ENCODE results near the gene MEMO1. TPM values are rescaled to one million over a fixed set of nuclear protein-coding genes. Genes with fewer than 3 reads are reported as not detected.
A peak's percentile ranks its signal among the peaks of the same experiment; 100 is the strongest.
"Not testable (repeated sequence)": the region's sequence is repeated elsewhere in the genome, so short reads cannot be mapped to it uniquely, and the experiment has no call there.

The MEMO1 gene
- 43.7 TPM for polyA plus RNA-seq (2012; ENCODE audit: low read depth, missing spikeins)

- peak; percentile 85 for FAIRE-seq
- peak; percentile 78 for DNase-seq (ENCODE audit: insufficient read length, low spot score)
- peak; percentile 97 for TF ChIP-seq POLR2A (IDR thresholded peaks at IDR 0.05; ENCODE audit: low read depth, low read length)
- peak; percentile 97 for TF ChIP-seq TAF1 (IDR thresholded peaks at IDR 0.05; ENCODE audit: low read depth, low read length)
- TF ChIP-seq POLR2AphosphoS5 (IDR thresholded peaks at IDR 0.05; ENCODE audit: low read depth, low read length): peak; percentile 98
- no peak; the same call in 1 of the 2 replicates for TF ChIP-seq POU2F2 (IDR thresholded peaks at IDR 0.05; ENCODE audit: low read depth, low read length)
- TF ChIP-seq SPI1 (IDR thresholded peaks at IDR 0.05; ENCODE audit: low read depth, low read length): peak; percentile 79
- TF ChIP-seq PAX5 (IDR thresholded peaks at IDR 0.05; ENCODE audit: insufficient read depth, low read length, severe bottlenecking): peak; percentile 39
These were observed at the start of gene MEMO1 for GRCh38 chr2:32010670-32011484. TSS of gene MEMO1 (minus strand) at chr2:32011008. CDS start at chr2:32010247, 761 bp downstream.

- no peak for TF ChIP-seq POLR2A (IDR thresholded peaks at IDR 0.05; ENCODE audit: low read depth, low read length)
- TF ChIP-seq POLR2AphosphoS5 (IDR thresholded peaks at IDR 0.05; ENCODE audit: low read depth, low read length): no peak
- no peak for TF ChIP-seq TAF1 (IDR thresholded peaks at IDR 0.05; ENCODE audit: low read depth, low read length)
- TF ChIP-seq PAX5 (IDR thresholded peaks at IDR 0.05; ENCODE audit: insufficient read depth, low read length, severe bottlenecking): no peak
- TF ChIP-seq SPI1 (IDR thresholded peaks at IDR 0.05; ENCODE audit: low read depth, low read length): no peak
- TF ChIP-seq POU2F2 (IDR thresholded peaks at IDR 0.05; ENCODE audit: low read depth, low read length): no peak
- DNase-seq (ENCODE audit: insufficient read length, low spot score) (no peak), FAIRE-seq (no peak)
These were observed 49.5 kb upstream of the MEMO1 start for GRCh38 chr2:32060266-32060665.

- TF ChIP-seq POLR2A (IDR thresholded peaks at IDR 0.05; ENCODE audit: low read depth, low read length) (no peak), POLR2AphosphoS5 (IDR thresholded peaks at IDR 0.05; ENCODE audit: low read depth, low read length) (no peak), PAX5 (IDR thresholded peaks at IDR 0.05; ENCODE audit: insufficient read depth, low read length, severe bottlenecking) (no peak), SPI1 (IDR thresholded peaks at IDR 0.05; ENCODE audit: low read depth, low read length) (no peak), POU2F2 (IDR thresholded peaks at IDR 0.05; ENCODE audit: low read depth, low read length) (no peak), TAF1 (IDR thresholded peaks at IDR 0.05; ENCODE audit: low read depth, low read length) (no peak)
- DNase-seq (ENCODE audit: insufficient read length, low spot score) (no peak), FAIRE-seq (no peak)
These were observed 47.3 kb upstream of the MEMO1 start for GRCh38 chr2:32058130-32058529.

- not testable (repeated sequence) for FAIRE-seq; DNase-seq (ENCODE audit: insufficient read length, low spot score)
These were observed 43.8 kb upstream of the MEMO1 start for GRCh38 chr2:32054583-32054982.

- TF ChIP-seq POU2F2 (IDR thresholded peaks at IDR 0.05; ENCODE audit: low read depth, low read length) (no peak), PAX5 (IDR thresholded peaks at IDR 0.05; ENCODE audit: insufficient read depth, low read length, severe bottlenecking) (no peak), POLR2AphosphoS5 (IDR thresholded peaks at IDR 0.05; ENCODE audit: low read depth, low read length) (no peak), POLR2A (IDR thresholded peaks at IDR 0.05; ENCODE audit: low read depth, low read length) (no peak), SPI1 (IDR thresholded peaks at IDR 0.05; ENCODE audit: low read depth, low read length) (no peak), TAF1 (IDR thresholded peaks at IDR 0.05; ENCODE audit: low read depth, low read length) (no peak)
- DNase-seq (ENCODE audit: insufficient read length, low spot score) (no peak), FAIRE-seq (no peak)
These were observed 41.1 kb upstream of the MEMO1 start for GRCh38 chr2:32051836-32052439.

- DNase-seq (ENCODE audit: insufficient read length, low spot score) (no peak), FAIRE-seq (no peak)
- no peak for TF ChIP-seq POLR2AphosphoS5 (IDR thresholded peaks at IDR 0.05; ENCODE audit: low read depth, low read length)
- TF ChIP-seq SPI1 (IDR thresholded peaks at IDR 0.05; ENCODE audit: low read depth, low read length): no peak
- TF ChIP-seq TAF1 (IDR thresholded peaks at IDR 0.05; ENCODE audit: low read depth, low read length): no peak
- TF ChIP-seq PAX5 (IDR thresholded peaks at IDR 0.05; ENCODE audit: insufficient read depth, low read length, severe bottlenecking): no peak
- no peak for TF ChIP-seq POU2F2 (IDR thresholded peaks at IDR 0.05; ENCODE audit: low read depth, low read length)
- no peak for TF ChIP-seq POLR2A (IDR thresholded peaks at IDR 0.05; ENCODE audit: low read depth, low read length)
These were observed 32.8 kb upstream of the MEMO1 start for GRCh38 chr2:32043561-32043960.

- TF ChIP-seq PAX5 (IDR thresholded peaks at IDR 0.05; ENCODE audit: insufficient read depth, low read length, severe bottlenecking) (no peak), POU2F2 (IDR thresholded peaks at IDR 0.05; ENCODE audit: low read depth, low read length) (peak; percentile 86), SPI1 (IDR thresholded peaks at IDR 0.05; ENCODE audit: low read depth, low read length) (0 out of 2 replicates have a peak, but pooled peaks have one; percentile 47), POLR2A (IDR thresholded peaks at IDR 0.05; ENCODE audit: low read depth, low read length) (peak; percentile 99), POLR2AphosphoS5 (IDR thresholded peaks at IDR 0.05; ENCODE audit: low read depth, low read length) (peak; percentile 99), TAF1 (IDR thresholded peaks at IDR 0.05; ENCODE audit: low read depth, low read length) (peak; percentile 92)
- DNase-seq (ENCODE audit: insufficient read length, low spot score) (peak; percentile 76), FAIRE-seq (peak; percentile 94)
These were observed 28.8 kb upstream of the MEMO1 start, which contains the start of gene DPY30 for GRCh38 chr2:32039447-32040219. TSS of gene DPY30 (minus strand) at chr2:32039805. CDS start at chr2:32039456, 349 bp downstream.

- TF ChIP-seq SPI1 (IDR thresholded peaks at IDR 0.05; ENCODE audit: low read depth, low read length): peak; percentile 1; the same call in 1 of the 2 replicates
- FAIRE-seq; DNase-seq (ENCODE audit: insufficient read length, low spot score): not testable (repeated sequence)
These were observed 23.5 kb upstream of the MEMO1 start for GRCh38 chr2:32034198-32034887.

GRCh38 chr2:32018789-32019482 lies 8.1 kb upstream of the MEMO1 start:
- DNase-seq (ENCODE audit: insufficient read length, low spot score); FAIRE-seq: not testable (repeated sequence)
